GM18951 (cell line): ENCODE measurements around the gene WFS1.

Experiments
- POLR2A ChIP-seq: IDR thresholded peaks from 4 replicates; pipeline ENCODE4 v1.6.1; 2011; ENCODE audit warnings: mild to moderate bottlenecking; ENCODE audit not compliant: insufficient read length, insufficient read depth; ENCODE audit errors: extremely low read depth
- in situ Hi-C: fragments of 300-500 bp; cut with MboI; formaldehyde crosslinking; loops from one replicate; pipeline ENCODE4 v1.12.0; 2022; ENCODE audit warnings: low sequenced_read_pairs, mixed read lengths, inconsistent platforms; ENCODE audit not compliant: unreplicated experiment

The WFS1 gene

GRCh38 chr4:6271206-6271605 lies 1.6 kb downstream of the WFS1 start:
- no peak for TF ChIP-seq POLR2A
- in situ Hi-C loops, result no loop called here

GRCh38 chr4:6271701-6272465 lies 2.2 kb downstream of the WFS1 start:
- no peak for TF ChIP-seq POLR2A
- in situ Hi-C loops, result no loop called here

- no peak for TF ChIP-seq POLR2A
- in situ Hi-C loops, result no loop called here
Measured at GRCh38 chr4:6272863-6273660, 3.4 kb downstream of the WFS1 start.

- TF ChIP-seq POLR2A, result no peak
- in situ Hi-C loops, result no loop called here
Measured at GRCh38 chr4:6273661-6273990, 4.0 kb downstream of the WFS1 start.

GRCh38 chr4:6275351-6275750 lies 5.7 kb downstream of the WFS1 start:
- TF ChIP-seq POLR2A, result no peak
- in situ Hi-C loops, result no loop called here

GRCh38 chr4:6275898-6276806 lies 6.5 kb downstream of the WFS1 start:
- in situ Hi-C loops, result no loop called here

GRCh38 chr4:6277139-6277802 lies 7.6 kb downstream of the WFS1 start:
- TF ChIP-seq POLR2A, result no peak
- in situ Hi-C loops, result no loop called here

More at GRCh38 chr4:6275898-6276806, 6.5 kb downstream of the WFS1 start:
- no peak for TF ChIP-seq POLR2A

GRCh38 chr4:6277935-6278800 lies 8.5 kb downstream of the WFS1 start:
- in situ Hi-C loops, result no loop called here
- TF ChIP-seq POLR2A, result no peak

- in situ Hi-C loops, result no loop called here
- no peak for TF ChIP-seq POLR2A
Measured at GRCh38 chr4:6278801-6279197, 9.1 kb downstream of the WFS1 start.

GRCh38 chr4:6279582-6280289 lies 10.1 kb downstream of the WFS1 start:
- in situ Hi-C loops, result no loop called here
- no peak for TF ChIP-seq POLR2A

GRCh38 chr4:6280365-6280996 lies 10.8 kb downstream of the WFS1 start:
- in situ Hi-C loops, result no loop called here
- no peak for TF ChIP-seq POLR2A
